Measurements from ENCODE around the gene MSH2. TPM values are rescaled to one million over a fixed set of nuclear protein-coding genes. Genes with fewer than 3 reads are reported as not detected.

MSH2 gene
- total and polyA plus RNA-seq, 2 experiments from 2014 or later: 20.8 to 27.7 TPM

GRCh38 chr2:47389692-47390091 lies 13.3 kb upstream of the MSH2 start:
- H3K4me3 ChIP-seq: no peak overlapping the region
- no peak for TF ChIP-seq CTCF (IDR thresholded peaks at IDR 0.05; ENCODE audit: poor library complexity)
- TF ChIP-seq EZH2 (IDR thresholded peaks at IDR 0.05; ENCODE audit: borderline replicate concordance): no peak
- TF ChIP-seq EZH2phosphoT487 (IDR thresholded peaks at IDR 0.05; ENCODE audit: low read depth, severe bottlenecking, unreplicated experiment): no peak
- no peaks in the 10 kb centered on the region for H3K27me3 ChIP-seq
- H2AFZ ChIP-seq: no peak overlapping the region
- H3K4me1 ChIP-seq (ENCODE audit: insufficient read depth): no peaks in the 10 kb centered on the region
- no peak overlapping the region for H3K27ac ChIP-seq
- H3K36me3 ChIP-seq (replicated peaks; ENCODE audit: insufficient read depth, low read depth): no peaks in the 10 kb centered on the region
- no peaks in the 10 kb centered on the region for H3K9me3 ChIP-seq (ENCODE audit: low read depth)
- no peaks in the 10 kb centered on the region for H4K20me1 ChIP-seq (ENCODE audit: insufficient read depth, poor library complexity, severe bottlenecking)
- H3K4me2 ChIP-seq: no peak overlapping the region
- H3K9me2 ChIP-seq (replicated peaks; ENCODE audit: insufficient read depth): no peaks in the 10 kb centered on the region
- DNase-seq (ENCODE audit: low spot score): no peak
- no peaks in the 10 kb centered on the region for H3K79me2 ChIP-seq
- 88% methylated on average over 1 of the region's 1 CpG for WGBS (ENCODE audit: low lambda C conversion rate, missing lambda C conversion rate)

DNA sequence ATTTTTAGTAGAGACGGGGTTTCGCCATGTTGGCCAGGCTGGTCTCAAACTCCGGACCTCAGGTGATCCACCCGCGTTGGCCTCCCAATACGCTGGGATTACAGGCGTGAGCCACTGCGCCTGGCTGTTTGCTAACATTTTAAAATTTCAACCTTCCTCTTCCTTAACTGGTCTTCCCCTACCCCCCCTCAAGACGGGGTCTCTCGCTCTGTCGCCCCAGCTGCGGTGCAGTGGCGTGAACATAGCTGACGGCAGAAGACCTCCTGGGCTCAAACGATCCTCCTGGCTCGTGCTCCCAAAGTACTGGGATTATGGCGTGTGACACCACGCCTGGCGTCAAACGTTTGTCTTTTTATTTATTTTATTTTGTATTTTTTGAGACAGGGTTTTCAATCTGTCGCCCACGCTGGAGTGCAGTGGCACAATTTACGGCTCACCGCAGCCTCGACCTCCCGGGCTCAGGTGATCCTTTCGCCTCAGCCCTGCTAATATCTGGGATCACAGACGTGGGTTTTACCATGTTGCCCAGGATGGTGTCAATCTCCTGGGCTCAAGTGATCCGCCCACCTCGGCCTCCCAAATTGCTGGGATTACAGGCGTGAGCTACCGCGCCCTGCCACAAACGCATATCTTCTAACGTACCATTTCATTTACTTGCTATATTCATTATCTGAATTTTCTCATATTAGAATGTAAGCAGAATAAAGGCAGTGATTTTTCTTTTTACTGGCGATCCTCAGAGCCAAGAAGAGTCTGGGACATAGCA lies 984 bp upstream of the MSH2 start:
- Histone ChIP-seq H3K27ac (peak overlapping the region; percentile 53), H3K9me3 (ENCODE audit: low read depth) (no peaks in the 10 kb centered on the region), H3K36me3 (replicated peaks; ENCODE audit: insufficient read depth, low read depth) (no peaks in the 10 kb centered on the region), H3K79me2 (peaks cover 36% of the 10 kb centered on the region), H3K27me3 (no peaks in the 10 kb centered on the region), H2AFZ (peak overlapping the region; percentile 85), H3K9me2 (replicated peaks; ENCODE audit: insufficient read depth) (no peaks in the 10 kb centered on the region), H3K4me2 (peak overlapping the region; percentile 82), H4K20me1 (ENCODE audit: insufficient read depth, poor library complexity, severe bottlenecking) (no peaks in the 10 kb centered on the region), H3K4me1 (ENCODE audit: insufficient read depth) (peaks cover 15% of the 10 kb centered on the region), H3K4me3 (peak overlapping the region; percentile 74)
- TF ChIP-seq CTCF (IDR thresholded peaks at IDR 0.05; ENCODE audit: poor library complexity) (no peak), EZH2phosphoT487 (IDR thresholded peaks at IDR 0.05; ENCODE audit: low read depth, severe bottlenecking, unreplicated experiment) (no peak), EZH2 (IDR thresholded peaks at IDR 0.05; ENCODE audit: borderline replicate concordance) (no peak)
- WGBS (ENCODE audit: low lambda C conversion rate, missing lambda C conversion rate): 77% methylated on average over 36 of the region's 36 CpGs
- DNase-seq (ENCODE audit: low spot score): no peak

GRCh38 chr2:47402555-47402804 lies 476 bp upstream of the MSH2 start:
- Histone ChIP-seq H3K27ac (peak overlapping the region; percentile 53), H3K79me2 (peaks cover 40% of the 10 kb centered on the region), H4K20me1 (ENCODE audit: insufficient read depth, poor library complexity, severe bottlenecking) (no peaks in the 10 kb centered on the region), H3K4me3 (peak overlapping the region; percentile 74), H3K36me3 (replicated peaks; ENCODE audit: insufficient read depth, low read depth) (no peaks in the 10 kb centered on the region), H3K4me2 (peak overlapping the region; percentile 82), H3K9me3 (ENCODE audit: low read depth) (no peaks in the 10 kb centered on the region), H2AFZ (peak overlapping the region; percentile 85), H3K27me3 (no peaks in the 10 kb centered on the region), H3K9me2 (replicated peaks; ENCODE audit: insufficient read depth) (no peaks in the 10 kb centered on the region), H3K4me1 (ENCODE audit: insufficient read depth) (peaks cover 15% of the 10 kb centered on the region)
- peak; percentile 19 for DNase-seq (ENCODE audit: low spot score)
- WGBS (ENCODE audit: low lambda C conversion rate, missing lambda C conversion rate): 4% methylated on average over 8 of the region's 8 CpGs
- TF ChIP-seq EZH2 (IDR thresholded peaks at IDR 0.05; ENCODE audit: borderline replicate concordance) (no peak), EZH2phosphoT487 (IDR thresholded peaks at IDR 0.05; ENCODE audit: low read depth, severe bottlenecking, unreplicated experiment) (no peak), CTCF (IDR thresholded peaks at IDR 0.05; ENCODE audit: poor library complexity) (no peak)
